ENCODE data around the gene TOMM20. TPM values are rescaled to one million over a fixed set of nuclear protein-coding genes. Genes with fewer than 3 reads are reported as not detected.

Gene TOMM20
- total and polyA plus RNA-seq, 2 experiments from 2014 or later: 51.8 to 99.6 TPM

- Histone ChIP-seq H3K9me3 (ENCODE audit: low read depth) (no peaks in the 10 kb centered on the region), H3K4me2 (no peak overlapping the region), H3K27ac (no peak overlapping the region), H3K4me3 (no peak overlapping the region), H3K36me3 (replicated peaks; ENCODE audit: insufficient read depth, low read depth) (no peaks in the 10 kb centered on the region), H3K27me3 (no peaks in the 10 kb centered on the region), H2AFZ (no peak overlapping the region), H3K9me2 (replicated peaks; ENCODE audit: insufficient read depth) (no peaks in the 10 kb centered on the region), H4K20me1 (ENCODE audit: insufficient read depth, poor library complexity, severe bottlenecking) (no peaks in the 10 kb centered on the region), H3K4me1 (ENCODE audit: insufficient read depth) (peaks cover 8% of the 10 kb centered on the region), H3K79me2 (peaks cover 7% of the 10 kb centered on the region)
- no peak for TF ChIP-seq EZH2phosphoT487 (IDR thresholded peaks at IDR 0.05; ENCODE audit: low read depth, severe bottlenecking, unreplicated experiment)
- no peak for TF ChIP-seq EZH2 (IDR thresholded peaks at IDR 0.05; ENCODE audit: borderline replicate concordance)
- no peak for TF ChIP-seq CTCF (IDR thresholded peaks at IDR 0.05; ENCODE audit: poor library complexity)
- no peak for DNase-seq (ENCODE audit: low spot score)
- 100% methylated on average over 1 of the region's 1 CpG for WGBS (ENCODE audit: low lambda C conversion rate, missing lambda C conversion rate)
Observed at GRCh38 chr1:235108185-235108593, 20.4 kb downstream of the TOMM20 start.

- WGBS (ENCODE audit: low lambda C conversion rate, missing lambda C conversion rate): 95% methylated on average over 16 of the region's 16 CpGs
- no peak overlapping the region for H2AFZ ChIP-seq
Observed at GRCh38 chr1:235107368-235108184, 21.1 kb downstream of the TOMM20 start.

GRCh38 chr1:235106457-235106856, 22.2 kb downstream of the TOMM20 start:
- Histone ChIP-seq H3K9me3 (ENCODE audit: low read depth) (no peaks in the 10 kb centered on the region), H2AFZ (no peak overlapping the region), H3K27me3 (no peaks in the 10 kb centered on the region), H3K4me1 (ENCODE audit: insufficient read depth) (peaks cover 8% of the 10 kb centered on the region), H3K9me2 (replicated peaks; ENCODE audit: insufficient read depth) (no peaks in the 10 kb centered on the region), H3K27ac (no peak overlapping the region), H3K4me2 (no peak overlapping the region), H3K4me3 (no peak overlapping the region), H4K20me1 (ENCODE audit: insufficient read depth, poor library complexity, severe bottlenecking) (no peaks in the 10 kb centered on the region), H3K36me3 (replicated peaks; ENCODE audit: insufficient read depth, low read depth) (no peaks in the 10 kb centered on the region), H3K79me2 (no peaks in the 10 kb centered on the region)
- TF ChIP-seq EZH2phosphoT487 (IDR thresholded peaks at IDR 0.05; ENCODE audit: low read depth, severe bottlenecking, unreplicated experiment) (no peak), CTCF (IDR thresholded peaks at IDR 0.05; ENCODE audit: poor library complexity) (no peak), EZH2 (IDR thresholded peaks at IDR 0.05; ENCODE audit: borderline replicate concordance) (no peak)
- DNase-seq (ENCODE audit: low spot score): no peak
- WGBS (ENCODE audit: low lambda C conversion rate, missing lambda C conversion rate): 98% methylated on average over 4 of the region's 4 CpGs

More at GRCh38 chr1:235107368-235108184, 21.1 kb downstream of the TOMM20 start:
- Histone ChIP-seq H3K4me1 (ENCODE audit: insufficient read depth) (peaks cover 8% of the 10 kb centered on the region), H3K4me3 (no peak overlapping the region), H3K27ac (no peak overlapping the region), H4K20me1 (ENCODE audit: insufficient read depth, poor library complexity, severe bottlenecking) (no peaks in the 10 kb centered on the region), H3K4me2 (no peak overlapping the region), H3K79me2 (peaks cover 5% of the 10 kb centered on the region), H3K9me2 (replicated peaks; ENCODE audit: insufficient read depth) (no peaks in the 10 kb centered on the region), H3K9me3 (ENCODE audit: low read depth) (no peaks in the 10 kb centered on the region), H3K36me3 (replicated peaks; ENCODE audit: insufficient read depth, low read depth) (no peaks in the 10 kb centered on the region), H3K27me3 (no peaks in the 10 kb centered on the region)
- TF ChIP-seq EZH2 (IDR thresholded peaks at IDR 0.05; ENCODE audit: borderline replicate concordance) (no peak), CTCF (IDR thresholded peaks at IDR 0.05; ENCODE audit: poor library complexity) (no peak), EZH2phosphoT487 (IDR thresholded peaks at IDR 0.05; ENCODE audit: low read depth, severe bottlenecking, unreplicated experiment) (no peak)
- DNase-seq (ENCODE audit: low spot score): no peak
